ENCODE results near the gene CNR2. TPM values are rescaled to one million over a fixed set of nuclear protein-coding genes. Genes with fewer than 3 reads are reported as not detected.
A peak's percentile ranks its signal among the peaks of the same experiment; 100 is the strongest.
"Not testable (repeated sequence)": the region's sequence is repeated elsewhere in the genome, so short reads cannot be mapped to it uniquely, and the experiment has no call there.

Gene CNR2
- total RNA-seq, 1 donor from 2014 or later = not detected

DNA sequence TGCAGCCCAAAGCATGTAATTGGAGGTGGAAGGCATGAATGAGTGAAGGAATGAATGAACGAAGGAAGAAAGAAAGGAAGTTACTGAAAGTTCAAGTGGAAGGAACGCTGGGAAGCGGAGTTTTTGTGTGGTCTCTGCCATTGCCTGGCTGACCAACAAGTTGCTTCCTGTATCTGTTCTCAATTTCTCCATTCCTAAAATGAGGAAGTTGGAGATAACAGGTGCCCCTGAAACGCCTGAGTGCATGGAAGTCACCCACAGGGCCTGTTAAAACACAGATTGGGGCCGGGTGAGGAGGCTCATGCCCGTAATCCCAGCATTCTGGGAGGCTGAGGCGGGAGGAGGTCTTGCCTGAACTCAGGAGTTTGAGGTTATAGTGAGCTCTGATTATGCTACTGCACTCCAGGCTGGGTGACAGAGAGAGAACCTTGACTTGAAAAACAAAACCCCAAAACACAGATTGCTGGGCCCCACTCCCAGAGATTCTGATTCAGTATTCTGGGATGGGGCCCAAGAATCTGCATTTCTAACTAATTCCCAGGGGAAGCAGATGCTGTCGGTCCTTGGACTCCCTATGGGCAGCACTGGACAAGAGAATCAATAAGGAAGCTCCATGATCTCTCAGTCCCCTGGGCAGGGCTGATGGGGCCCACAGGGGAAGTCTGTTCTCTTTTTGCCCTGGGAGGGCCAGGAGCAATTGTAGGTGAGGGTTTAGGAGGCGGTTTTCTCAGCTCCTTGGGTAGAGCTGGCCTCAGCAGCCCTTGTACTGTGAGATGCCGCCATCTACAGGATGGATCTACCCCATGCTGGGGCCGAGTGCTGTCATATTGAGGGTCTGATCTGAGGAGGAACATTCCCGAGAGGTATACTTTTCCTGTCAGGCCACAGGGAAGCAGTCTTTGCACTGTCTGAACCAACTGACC, 3.3 kb upstream of the CNR2 start:
- DNase-seq (ENCODE audit: low read depth in 2 of 2) = peak; percentile 41 to 62

GRCh38 chr1:23915466-23915865, 2.3 kb upstream of the CNR2 start:
- DNase-seq (ENCODE audit: low read depth in 2 of 2) = no peak

GRCh38 chr1:23914921-23915320, 1.8 kb upstream of the CNR2 start:
- DNase-seq (ENCODE audit: low read depth in 2 of 2) = no peak

DNA sequence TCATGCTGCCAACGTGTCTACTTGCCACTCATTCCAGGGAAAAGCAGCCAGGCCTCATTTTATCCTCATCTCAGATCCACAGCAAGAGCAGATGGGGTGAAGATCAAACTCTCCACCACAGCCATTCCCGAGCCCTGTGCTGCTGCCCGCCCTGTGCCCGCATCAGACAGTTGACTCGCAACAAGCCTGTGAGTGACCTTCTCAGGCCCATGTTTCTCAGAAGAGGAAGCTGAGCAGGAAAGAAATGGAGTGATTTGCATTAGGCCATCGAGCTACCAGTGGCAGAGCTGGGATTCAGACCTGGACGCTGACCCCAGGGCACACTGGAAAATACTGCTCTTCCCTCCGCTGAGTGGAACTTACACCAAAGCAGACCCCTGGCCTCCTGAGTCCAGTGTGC, 1.2 kb downstream of the CNR2 start:
- DNase-seq (ENCODE audit: low read depth in 2 of 2) = no peak

DNA sequence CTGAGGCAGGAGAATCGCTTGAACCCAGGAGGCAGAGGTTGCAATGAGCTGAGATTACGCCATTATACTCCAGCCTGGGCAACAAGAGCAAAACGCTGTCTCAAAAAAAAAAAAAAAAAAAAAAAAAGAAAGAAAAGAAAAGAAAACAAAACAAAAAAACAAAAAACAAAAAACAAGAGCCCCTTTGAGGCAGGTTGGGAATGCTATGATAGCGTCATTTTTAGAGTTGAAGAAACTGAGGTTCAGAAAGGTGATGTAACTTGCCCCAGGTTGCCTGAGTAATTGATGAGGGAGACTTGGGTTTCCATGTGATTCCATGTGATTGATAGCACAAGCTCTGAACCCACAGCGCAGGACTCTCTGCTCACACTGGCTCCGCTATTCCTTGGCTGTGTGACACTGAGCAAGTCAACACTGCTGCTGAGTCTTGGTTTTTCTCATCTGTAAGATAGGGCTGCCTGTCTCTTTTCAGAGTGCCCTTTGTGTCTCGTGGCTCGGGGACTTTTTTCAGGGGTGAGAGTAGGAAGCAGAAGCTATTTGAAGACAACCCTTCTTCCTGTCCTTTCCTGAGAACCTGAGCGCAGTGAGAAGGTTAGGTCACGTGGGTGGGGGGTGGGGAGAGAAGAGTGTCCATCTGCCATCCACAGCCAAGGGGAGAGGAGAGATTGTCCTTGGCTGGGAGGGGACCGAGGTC, 2.5 kb downstream of the CNR2 start:
- DNase-seq (ENCODE audit: low read depth in 2 of 2) = no peak

DNA sequence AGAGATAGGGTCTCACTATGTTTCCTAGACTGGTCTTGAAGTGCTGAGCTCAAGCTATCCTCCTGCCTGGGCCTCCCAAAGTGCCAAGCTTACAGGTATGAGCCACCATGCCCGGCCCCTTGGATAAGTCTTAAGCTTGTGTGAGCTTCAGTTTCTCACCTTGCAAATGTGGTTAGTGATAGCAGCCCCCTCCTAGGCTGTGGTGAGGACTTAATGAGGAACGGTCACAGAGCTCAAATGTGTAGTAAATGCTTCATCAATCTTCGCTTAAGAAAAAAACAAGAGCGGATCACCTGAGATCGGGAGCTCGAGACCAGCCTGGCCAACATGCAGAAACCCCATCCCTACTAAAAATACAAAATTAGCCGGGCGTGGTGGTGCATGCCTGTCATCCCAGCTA, 3.0 kb downstream of the CNR2 start:
- DNase-seq (ENCODE audit: low read depth in 2 of 2) = no peak

GRCh38 chr1:23909412-23909811, 3.8 kb downstream of the CNR2 start:
- DNase-seq (ENCODE audit: low read depth in 2 of 2) = no peak

DNA sequence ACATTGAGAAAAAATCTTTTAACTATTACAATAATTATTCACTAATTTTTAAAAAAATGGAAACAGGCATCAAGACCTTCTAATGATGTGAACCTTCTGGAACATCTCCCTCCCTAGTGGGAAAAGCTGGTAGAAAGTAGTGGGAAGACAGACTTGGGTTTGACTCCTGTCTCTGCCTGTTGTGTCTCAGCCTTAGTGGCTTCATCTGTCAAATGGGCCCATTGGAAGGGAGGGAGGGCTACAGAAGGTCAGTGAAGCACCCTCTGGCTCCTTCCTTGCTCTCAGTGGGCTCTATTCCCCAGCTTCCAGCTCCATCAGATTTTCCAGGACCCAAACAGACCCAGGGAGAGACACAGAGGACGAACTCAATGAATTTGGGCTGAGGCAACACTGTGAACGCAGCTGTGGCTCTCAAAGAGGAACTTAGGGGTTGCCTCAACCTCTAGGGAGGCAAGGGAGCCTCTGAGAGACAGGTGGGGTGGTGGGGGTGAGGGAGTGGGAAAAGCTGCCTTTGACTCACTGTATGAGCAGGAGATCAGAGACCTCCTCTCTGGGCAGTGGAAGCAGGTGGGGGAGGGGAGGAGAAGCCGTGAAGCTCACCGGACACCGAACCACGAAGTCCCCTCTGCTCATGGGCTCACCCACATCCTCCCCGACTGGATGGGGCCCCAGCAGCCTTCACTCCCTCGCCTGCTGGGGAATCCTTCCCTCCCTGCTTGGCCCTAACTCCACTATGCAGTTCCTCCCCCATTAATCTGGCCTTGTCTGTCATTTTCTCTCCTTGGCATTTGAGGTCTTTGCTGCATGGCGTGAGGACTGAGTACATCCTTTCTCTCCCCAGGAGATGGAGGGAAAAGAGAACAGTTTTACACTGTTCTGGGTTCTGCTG, 4.5 kb downstream of the CNR2 start:
- no peak for DNase-seq (ENCODE audit: low read depth in 2 of 2)

DNA sequence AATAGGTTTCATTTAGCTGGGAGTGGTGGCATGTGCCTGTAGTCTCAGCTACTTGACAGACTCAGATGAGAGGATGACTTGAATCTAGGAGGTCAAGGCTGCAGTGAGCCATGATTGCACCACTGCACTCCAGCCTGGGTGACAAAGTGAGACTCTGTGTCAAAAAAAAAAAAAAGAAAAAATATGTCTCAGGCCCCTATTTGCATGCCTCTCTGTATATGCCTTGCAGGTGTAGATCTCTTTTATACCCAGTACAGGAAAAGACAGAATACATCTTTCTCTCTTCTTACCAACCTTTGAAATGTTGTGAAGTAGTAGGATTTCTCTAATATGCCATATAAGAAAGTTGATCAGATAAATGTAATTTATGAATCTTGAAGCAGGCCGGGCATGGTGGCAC, 6.4 kb downstream of the CNR2 start:
- no peak for DNase-seq (ENCODE audit: low read depth in 2 of 2)

- DNase-seq (ENCODE audit: low read depth in 2 of 2) = no peak
Observed at GRCh38 chr1:23905461-23906025, 7.6 kb downstream of the CNR2 start.

DNA sequence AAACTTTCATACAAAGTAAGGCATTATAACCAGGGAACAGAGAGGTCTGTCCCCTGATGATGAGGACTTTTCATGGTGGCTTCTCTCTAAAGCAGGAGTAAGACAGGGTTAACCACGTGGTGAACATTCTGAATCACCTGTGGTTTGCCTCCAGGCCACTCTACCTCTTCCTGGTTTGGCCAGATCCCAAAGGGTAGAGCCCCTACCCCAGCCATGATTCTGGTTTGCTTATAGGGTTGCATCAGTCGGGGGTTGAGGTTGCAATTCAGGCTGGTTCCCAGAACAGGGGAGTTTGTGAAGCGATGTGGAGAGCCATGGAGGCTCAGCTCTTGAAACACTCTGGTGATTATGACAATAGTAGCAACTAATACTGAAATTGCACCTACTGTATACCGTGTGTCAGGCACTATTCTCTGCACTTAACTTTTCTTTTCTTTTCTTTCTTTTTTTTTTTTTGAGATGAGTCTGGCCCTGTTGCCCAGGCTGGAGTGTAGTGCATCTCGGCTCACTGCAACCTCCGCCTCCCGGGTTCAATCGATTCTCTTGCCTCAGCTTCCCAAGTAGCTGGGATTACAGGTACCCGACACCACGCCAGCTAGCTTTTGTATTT, 8.3 kb downstream of the CNR2 start:
- no peak for DNase-seq (ENCODE audit: low read depth in 2 of 2)

DNA sequence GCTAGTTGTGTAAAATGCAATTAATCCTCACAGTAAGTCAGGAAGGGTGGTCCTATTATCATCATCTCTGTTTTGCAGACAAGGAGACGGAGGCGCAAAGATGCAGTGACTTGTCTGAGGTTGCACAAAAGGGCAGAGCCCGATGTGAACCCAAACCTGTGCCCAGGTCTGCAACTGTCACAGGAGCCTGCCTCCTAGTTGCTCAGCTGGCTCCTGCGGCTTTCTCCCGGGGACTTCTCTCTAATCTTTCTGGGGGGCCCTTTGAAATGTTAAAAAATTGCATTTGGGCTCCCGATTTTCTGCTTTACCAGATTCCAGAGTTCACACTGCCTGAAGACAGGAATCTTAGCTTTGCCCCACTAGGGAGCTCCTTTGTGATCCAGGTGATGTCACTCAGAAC, 9.4 kb downstream of the CNR2 start:
- no peak for DNase-seq (ENCODE audit: low read depth in 2 of 2)

- DNase-seq (ENCODE audit: low read depth in 2 of 2) = no peak
Observed at GRCh38 chr1:23902321-23903278, 10.6 kb downstream of the CNR2 start.

DNA sequence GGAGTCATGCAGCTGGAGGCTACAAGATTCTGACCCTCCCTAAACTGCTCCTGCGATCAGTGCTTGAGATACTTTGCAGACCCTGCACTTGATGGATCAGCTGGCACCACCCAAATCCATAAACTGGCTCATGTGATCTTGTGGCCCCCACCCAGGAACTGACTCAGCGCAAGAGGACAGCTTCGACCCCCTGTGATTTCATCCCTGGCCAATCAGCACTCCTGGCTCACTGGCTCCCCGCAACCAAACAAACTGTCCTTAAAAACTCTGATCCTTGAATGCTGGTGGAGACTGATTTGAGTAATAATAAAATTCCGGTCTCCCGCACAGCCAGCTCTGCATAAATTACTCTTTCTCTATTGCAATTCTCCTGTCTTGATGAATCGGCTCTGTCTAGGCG, 13.1 kb downstream of the CNR2 start:
- not testable (repeated sequence) for DNase-seq (ENCODE audit: low read depth in 2 of 2)

DNA sequence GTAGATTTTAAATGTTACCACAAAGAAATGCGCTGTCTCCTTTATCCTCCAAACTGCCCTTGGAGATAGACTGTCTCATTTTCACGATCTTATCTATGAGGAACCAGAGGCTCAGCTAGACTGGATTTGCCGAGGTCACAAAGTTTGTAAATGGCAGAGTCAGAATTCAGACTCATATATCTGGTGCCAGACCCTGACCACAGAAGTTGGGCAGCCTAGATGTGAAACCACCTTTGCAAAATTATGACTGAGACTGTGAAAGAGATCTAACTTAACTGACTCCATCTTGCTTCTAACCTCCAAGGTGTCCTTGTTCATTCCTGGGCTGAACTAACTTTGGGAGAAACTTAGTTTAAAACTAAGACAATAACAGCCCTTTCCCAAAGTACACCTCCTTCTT, 14.1 kb downstream of the CNR2 start:
- no peak for DNase-seq (ENCODE audit: low read depth in 2 of 2)

GRCh38 chr1:23897083-23897482, 16.1 kb downstream of the CNR2 start:
- DNase-seq (ENCODE audit: low read depth in 2 of 2) = no peak

DNA sequence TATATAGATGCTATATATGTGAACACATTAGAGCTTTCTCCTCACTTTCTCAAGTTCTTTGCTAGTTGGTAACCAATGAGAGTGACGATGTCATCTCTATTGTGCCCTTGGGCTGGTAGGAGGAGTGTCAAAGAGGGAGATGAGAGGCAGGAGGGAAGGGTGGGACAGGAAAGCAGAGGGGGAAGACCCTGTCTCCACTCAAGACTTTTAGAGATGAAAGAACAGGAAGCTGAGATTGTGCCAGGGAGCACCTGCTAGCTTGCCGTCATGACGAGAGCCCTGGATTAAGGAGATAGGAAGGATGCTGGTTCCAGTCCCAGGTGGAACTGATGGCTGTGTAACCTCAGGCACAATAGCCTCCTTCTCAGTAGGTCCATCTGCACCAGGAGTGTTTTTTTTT, 16.7 kb downstream of the CNR2 start:
- no peak for DNase-seq (ENCODE audit: low read depth in 2 of 2)

DNA sequence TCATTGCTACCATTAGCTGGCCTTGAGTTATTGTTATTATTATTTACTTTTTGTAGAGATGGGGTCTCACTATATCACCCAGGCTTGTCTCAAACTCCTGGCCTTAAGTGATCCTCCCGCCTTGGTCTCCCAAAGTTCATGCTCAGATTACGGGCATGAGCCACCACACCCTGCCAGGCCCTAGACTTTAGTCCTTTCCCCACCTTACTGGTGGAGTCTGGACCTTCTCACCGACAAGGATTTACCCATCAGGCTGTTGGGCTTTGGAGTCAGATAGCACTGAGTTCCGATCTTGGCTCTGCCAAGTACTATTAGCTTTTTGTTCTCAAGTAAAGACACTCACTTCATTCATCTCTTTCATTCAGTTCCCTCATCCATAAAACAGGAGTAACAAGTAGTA, 17.2 kb downstream of the CNR2 start:
- no peak for DNase-seq (ENCODE audit: low read depth in 2 of 2)

DNA sequence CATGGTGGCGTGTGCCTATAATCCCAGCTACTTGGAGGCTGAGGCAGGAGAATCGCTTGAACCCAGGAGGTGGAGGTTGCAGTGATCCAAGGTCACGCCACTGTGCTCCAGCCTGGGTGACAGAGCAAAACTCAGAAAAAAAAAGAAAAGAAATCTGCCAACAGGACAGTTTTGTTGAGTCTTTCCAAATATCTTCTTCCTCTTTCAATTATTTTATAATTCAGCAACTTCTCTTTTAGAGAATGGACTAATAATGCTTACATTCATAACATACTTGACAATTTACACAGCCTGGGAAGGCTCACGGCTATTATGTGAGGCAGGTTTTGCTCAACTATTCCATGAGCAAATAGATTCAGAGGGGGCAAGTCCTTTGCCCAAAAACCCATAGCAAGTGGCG, 18.1 kb downstream of the CNR2 start:
- DNase-seq (ENCODE audit: low read depth in 2 of 2) = no peak

- no peak for DNase-seq (ENCODE audit: low read depth in 2 of 2)
Observed at GRCh38 chr1:23889074-23889473, 24.1 kb downstream of the CNR2 start.

Data from lung microvascular endothelial cell (primary cell).